GM18868 (cell line): ENCODE measurements around the gene KRCC1.

Source experiments
- ATAC-seq: cut with Tn5 transposase; IDR thresholded peaks from one replicate; pipeline ENCODE4 v1.9.1; 2021; ENCODE audit warnings: mild to moderate bottlenecking, moderate library complexity; ENCODE audit not compliant: unreplicated experiment

Gene KRCC1

DNA sequence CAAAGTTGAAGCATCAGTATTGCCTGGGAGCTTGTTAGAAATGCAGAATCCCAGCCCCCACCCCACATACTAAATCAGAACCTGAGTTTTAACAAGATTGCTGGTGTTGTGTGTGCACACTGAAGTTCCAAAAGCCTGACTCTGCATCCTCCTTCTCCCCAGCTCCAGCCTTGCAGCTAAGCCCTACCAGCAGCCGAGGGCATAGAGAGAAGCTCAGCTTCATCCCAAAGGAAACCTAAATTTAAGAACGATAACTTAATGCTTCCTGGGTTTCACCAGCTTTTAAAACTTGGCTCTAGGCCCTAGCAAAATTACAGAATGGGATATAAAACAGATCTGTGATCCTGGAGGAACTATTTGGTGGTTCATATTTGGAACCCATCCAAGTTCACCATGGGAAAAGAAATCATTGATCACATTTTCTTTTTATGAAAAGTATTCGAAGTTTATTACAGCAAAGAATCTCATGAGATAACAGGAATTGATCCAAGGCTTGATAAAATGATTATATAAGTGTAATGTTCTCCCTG is 23.1 kb upstream of the KRCC1 start:
- ATAC-seq: no peak

DNA sequence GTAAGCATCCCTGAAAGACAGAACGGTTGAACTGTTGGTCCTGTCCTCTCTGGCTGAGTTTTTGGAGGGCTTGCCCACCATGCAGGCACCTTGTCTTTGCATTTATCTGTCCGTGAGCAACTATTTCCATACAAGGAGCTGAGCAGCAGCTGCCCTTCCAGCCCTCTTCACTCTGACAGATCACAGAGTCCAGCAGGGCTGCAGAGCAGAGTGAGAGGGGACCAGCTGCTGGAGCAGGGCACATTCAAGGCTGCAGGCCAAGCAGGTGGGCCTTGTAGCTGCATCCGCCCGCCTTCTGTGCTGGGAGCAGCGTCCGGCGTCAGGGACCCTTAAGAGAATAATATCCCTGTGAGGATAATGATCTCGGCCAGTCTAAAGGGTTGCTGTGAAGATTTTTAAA is 21.5 kb upstream of the KRCC1 start:
- ATAC-seq: no peak

DNA sequence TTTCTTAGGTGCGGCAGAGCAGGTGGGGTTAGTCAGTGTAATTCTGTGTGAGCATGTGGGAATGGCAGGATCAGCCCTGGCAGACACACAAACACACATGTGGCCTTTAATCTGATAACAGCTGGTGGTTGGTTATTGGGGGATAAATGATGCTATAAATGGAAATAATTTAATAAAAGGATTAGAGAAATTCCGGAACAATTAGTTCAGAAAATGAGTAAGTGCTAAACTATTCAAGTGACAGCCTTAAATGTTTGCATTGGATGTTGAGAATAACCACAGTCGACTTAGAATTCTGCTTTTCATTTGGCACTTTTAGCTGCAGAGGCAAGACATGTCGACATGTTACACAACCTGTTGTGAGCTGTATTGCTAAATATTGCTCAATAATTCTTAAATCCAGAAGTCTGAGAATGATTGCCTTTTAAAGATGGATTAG is 19.3 kb upstream of the KRCC1 start:
- ATAC-seq: no peak

DNA sequence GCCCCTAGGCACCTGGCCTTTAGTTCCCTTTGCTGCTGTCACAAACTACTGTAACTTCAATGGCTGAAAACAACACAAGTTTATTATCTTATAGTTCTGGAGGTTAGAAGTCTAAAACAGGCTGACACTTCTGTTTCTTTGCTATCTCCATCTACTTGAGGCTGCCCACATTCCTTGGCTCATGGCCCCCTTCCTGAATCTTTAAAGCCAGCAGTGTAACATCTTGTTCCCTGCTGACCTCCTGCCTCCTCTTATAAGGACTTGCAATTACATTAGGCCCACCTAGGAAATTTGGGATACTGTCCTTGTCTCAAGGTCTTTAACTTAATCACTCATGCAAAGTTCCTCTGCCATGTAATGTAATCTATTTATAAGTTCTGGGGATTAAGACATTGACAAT is 18.6 kb upstream of the KRCC1 start:
- ATAC-seq: no peak

DNA sequence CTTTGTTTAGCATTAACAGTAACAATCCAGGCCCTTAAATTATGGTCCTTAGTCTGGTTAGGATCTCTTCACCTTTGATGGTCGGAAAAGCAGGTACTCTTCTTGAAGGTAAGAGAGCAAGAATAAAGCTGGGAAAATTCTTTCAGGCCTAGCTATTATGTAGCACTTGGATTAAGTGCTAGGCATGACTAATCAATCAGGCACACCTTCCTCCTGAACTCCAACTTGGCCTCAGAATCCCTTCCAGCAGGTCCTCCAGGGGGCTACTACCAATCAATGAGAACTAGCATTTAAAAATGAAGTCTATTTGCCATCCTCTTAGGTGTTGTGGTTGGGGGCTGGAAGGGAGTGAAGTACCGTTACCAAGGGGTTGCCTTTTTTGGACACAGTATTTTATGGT is 15.8 kb upstream of the KRCC1 start:
- ATAC-seq: no peak

DNA sequence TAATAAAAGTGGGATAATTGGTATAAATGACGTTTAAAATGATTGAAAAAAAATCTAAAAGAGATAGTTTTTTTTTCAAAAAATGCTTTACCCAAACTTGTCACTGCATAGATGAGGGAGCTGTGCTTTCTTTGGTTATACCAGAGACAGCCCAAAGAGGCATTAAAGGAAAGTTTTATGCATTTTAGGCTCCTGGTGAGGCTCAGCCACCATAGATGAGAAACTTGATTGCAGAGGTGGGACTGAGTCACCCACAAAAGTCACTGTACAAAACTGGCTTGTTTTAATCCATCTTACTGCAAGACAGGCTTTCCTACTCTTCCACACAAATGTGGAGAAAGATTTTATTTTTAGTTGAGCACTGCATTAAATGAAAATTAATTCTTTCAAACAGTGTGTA is 14.5 kb upstream of the KRCC1 start:
- no peak for ATAC-seq

DNA sequence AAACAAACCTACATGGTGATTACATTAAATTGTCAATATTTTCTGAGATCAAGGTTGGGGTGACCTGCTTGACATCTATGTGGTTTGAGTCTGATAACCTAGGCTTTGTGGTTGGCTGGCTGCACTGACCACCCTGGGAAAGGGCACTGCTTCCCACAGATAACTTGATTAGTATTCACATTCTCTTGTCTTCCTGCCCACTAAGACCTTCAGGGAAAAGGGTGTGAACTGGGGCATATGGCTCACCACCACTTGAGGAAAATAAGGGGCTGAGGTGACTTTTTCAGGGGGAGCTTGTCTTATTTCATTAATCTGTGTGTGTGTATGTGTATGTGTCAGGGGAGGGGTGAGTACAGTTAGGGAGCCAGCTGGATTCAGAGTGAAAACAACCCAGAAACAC is 13.5 kb upstream of the KRCC1 start:
- no peak for ATAC-seq

DNA sequence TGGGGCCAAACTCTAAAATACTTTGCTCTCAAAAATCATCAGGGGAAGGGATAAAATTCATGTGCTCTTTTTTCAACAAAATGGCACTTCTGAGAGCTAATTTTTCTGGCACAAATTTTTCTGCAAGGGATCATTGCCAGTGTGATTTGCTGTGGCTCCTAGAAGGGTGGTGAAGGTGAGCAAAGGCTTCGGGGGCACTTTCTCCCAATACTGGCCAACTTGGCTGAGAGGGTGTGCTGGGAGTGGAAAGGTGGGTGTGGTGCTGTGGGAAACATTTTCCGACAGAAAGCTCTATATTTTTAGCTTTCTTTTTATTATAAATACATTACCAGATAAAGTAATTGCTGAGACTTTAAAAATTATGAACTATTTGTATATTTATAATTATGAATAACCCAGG is 12.5 kb upstream of the KRCC1 start:
- no peak for ATAC-seq

DNA sequence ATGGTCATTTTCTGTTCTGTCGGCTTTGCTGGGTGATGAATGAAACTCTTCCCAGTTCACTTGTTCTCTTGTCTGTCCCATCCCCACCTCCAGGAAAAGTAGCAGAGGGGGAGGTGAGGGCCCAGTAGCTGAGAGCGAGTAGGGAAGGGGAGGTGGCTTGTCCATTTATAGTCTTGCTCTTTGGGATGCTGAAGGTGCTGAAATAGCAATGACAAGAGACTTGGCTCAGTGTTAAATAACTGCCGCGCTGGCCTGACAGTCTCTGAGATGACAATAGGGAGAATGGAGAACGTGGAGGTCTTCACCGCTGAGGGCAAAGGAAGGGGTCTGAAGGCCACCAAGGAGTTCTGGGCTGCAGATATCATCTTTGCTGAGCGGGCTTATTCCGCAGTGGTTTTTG is 12.0 kb upstream of the KRCC1 start, which contains the start of gene SMYD1:
Gene SMYD1 (plus strand): TSS at position 228 of the 400 bp plus-strand sequence. CDS start 40 bp downstream, at position 268.
- ATAC-seq: no peak

DNA sequence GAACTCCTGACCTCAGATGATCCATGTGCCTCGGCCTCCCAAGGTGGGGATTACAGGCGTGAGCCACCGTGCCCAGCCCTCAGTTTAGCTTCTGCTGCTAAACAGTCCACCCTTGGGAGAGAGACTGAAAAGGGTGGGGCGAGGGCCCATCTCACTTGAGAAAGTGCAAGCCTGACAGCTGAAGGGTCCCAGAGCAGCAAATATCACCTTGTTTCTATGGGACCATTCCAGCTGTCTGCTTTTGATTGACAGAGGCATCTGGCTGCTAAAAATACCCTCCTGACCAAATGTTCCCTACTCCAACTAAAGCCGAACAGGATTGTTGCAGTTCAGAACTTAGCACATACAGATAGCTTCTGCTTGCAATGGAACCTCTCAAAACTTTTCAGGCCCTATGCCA is 11.6 kb upstream of the KRCC1 start:
- no peak for ATAC-seq

DNA sequence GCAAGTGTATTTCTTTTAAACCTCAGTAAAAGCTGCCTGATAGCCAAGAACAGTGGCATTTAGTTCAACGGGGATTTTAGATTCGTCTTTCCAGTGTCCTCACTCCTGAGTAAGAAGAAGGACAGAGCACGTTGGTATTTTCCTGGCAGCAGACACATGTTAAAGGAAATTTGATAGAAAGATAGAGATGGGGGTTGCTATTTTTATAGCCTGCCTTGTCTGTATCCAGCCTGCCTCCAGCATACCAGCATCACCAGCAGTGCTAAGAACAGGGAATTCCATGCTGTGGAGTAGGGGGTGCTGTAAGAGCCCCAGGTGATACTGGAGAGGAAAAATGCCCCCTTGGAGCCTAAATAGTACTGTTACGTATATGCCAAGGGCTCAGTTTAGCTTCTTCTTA is 11.0 kb upstream of the KRCC1 start:
- ATAC-seq: no peak

DNA sequence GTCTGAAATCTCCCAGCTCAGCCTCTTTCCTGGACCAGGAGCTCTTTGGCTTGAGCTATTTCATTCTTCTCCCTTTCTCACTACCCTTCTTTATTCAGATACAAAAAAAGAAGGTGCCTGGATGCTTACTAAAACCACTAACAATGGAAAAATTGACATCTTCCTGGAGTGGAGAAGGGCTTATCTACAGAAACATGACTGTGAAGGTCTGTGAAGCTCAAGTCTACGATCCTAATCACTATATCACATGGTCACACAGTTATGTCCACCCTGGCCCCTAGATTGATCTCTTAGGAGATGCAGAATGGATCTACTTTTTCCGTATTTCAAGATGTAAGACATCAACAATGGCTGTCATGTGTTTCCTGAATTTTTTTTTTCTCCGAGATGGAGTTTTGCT is 5.7 kb upstream of the KRCC1 start:
- ATAC-seq: no peak

DNA sequence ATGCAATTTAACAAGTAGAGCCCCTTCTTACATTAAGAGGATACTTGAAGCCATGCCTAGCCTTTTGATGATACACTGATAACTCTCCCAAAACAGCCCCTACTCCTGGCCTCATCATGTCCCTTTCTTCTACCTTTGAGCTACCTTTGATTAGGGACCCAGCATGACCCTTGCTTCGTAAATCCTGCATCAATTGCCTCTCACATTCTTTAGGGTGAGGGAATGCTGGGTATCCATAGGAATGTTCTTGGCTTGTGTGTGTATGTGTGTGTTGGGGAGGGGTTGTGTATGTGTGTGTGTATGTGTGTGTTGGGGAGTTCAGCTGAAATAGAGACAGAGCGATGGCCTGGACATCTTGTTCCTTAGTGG is 5.3 kb upstream of the KRCC1 start:
- no peak for ATAC-seq

DNA sequence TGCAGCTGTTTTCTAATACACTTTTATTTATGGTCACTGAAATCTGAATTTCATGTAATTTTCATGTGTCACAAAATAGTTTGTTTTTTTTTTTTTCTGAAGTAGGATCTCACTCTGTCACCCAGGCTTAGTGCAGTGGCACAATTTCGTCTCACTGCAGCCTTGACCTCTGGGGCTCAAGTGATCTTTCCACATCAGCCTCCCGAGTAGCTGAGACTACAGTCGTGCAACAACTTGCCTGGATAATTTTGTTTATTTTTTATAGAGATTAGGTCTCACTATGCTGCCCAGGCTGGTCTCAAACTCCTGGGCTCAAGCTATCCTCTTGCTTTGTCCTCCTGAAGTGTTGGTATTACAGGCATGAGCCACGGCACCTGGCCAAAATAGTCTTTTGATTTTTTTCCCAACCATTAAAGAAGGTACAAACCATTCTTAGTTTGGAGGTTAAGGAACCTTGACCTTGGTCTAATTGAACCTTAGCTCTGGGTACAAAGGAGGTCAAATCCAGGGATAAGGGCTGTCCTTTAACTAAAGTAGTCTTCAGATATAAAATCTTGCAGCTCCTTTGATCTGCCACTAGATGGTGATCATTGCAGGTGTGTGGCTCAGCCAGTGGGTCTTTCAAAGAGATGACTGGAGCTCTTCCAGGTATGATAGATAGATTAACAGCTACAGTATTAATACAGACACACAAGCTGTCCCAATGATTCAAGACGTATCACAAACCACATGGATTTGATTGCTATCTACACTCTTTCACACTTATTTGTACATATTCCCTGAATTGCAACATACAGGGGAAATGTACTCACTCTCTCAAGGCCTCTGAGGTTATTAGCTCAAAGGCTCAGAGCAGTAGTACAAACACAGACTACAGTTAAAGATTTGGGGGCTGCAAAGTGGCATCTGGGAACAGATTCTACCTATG is 4.7 kb upstream of the KRCC1 start:
- ATAC-seq: peak; percentile 45

DNA sequence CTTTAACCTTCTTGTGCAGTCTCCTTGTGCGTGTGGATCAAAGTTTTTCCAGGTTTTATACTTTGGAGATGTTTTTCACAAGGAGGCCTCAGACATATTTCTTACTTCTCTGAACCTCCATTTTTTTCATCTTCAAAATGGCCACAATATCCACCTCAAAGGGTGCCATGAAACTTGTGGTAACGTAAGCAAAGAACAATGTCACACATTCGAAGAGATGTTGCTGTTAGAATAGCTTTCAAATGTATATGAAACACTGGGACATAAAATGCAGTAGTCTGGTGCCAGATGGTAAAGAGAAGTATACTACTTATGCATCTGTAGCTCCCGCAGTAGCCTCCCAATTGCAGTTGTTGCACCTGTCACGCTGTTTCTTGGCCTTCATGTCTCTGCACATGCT is 2.6 kb upstream of the KRCC1 start:
- ATAC-seq: no peak

DNA sequence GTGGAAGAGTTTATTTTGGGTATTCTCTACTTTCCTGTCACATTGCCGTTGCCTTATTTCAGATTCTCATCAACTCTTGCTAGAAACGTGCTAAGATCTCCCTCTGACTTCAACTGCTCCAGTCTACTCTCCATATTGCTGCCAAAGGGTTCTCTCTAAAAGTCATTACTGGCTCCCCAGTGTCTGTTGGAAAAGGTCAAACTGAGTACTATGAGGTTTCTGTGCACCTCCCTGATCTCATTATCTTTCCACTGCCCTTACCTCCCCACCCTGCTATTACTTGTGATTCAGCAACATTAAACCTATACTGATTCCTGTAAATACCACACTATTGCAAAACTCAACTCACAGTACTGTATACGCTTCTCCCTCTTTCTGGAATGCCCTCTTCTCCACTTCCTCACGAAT is 1.9 kb upstream of the KRCC1 start:
- no peak for ATAC-seq

DNA sequence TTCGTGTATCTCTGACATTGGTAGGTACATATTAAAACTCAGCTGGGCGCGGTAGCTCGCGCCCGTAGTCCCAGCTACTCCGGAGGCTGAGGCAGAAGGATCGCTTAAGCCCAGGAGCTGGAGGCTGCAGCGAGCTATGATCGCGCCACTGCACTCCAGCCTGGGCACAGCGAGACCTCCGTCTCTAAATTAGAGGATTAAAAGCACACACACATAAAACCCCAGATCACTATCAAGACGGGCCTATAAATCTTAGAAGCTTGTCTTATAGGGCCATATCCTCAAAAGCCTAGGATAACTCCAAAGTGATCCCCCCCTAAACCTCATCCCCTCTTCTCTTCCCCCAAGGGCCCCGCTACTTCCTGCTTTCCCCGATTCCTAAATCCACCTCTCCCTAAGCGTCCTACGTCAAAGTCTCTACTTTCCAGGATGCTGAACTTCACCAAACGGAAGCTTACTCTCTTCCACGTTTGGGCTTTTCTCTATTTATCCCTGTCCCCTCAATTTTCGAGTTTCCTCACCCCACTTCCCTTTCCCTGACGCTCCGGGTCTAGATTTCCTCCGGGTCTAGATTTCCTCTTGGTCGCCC is 707 bp downstream of the KRCC1 start:
- ATAC-seq: no peak

DNA sequence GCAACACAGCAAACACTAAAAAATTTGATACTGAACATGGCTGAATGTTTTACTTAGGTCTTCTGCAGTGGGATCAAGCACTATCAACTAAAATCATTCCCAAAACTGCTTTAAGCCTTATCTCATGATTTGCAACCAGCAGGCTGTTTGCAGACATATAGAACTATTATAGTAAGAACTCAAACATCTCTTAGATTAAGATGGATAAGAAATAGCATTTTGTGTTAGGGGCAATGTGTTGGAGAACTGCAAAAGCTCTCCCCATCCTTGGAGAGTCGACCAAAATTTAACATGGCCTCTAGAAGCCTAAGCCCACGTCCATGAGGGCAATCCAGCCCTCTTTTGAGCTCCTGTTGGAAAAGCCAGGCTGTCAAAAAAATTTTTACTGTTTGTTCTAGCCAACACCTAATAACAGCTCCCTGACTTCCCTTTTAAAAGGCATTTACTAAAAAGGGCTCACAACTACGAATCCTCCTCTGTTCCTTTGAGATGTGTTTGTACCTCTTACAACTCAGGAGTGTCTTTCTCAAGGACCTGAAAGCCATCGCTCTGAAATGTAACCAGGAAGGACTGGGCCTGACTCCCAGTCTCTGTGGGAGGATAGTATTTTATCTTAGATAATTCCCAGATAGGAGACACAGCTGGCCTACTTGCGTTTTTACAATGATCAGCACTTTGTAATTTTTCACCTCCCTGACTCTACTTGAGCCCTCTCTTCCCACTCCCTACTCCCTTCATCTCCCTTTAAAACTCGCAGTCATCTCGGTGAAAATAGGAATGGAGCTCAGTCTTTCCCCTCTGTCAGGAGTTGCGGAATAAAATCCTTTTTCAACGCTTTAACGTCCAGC is 1.4 kb downstream of the KRCC1 start:
- no peak for ATAC-seq

DNA sequence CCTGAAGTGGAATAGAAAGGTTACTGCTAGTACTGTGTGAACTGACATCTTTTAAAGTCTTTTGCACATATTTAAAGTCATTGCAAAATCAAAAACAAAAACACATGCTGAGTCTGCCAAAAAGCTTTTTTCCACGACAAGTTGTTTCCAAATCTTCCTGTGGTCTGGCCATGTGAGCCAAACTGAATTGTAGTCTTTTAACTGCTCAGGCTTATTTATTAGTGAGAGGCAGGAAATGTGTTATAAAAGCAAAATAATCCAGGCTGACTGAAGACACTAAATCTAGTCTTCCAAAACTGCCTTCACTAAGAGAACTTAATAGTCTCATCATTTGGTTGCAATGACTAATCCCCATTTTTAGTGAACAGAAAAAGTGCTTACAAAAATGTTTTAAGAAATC is 2.3 kb downstream of the KRCC1 start:
- no peak for ATAC-seq

DNA sequence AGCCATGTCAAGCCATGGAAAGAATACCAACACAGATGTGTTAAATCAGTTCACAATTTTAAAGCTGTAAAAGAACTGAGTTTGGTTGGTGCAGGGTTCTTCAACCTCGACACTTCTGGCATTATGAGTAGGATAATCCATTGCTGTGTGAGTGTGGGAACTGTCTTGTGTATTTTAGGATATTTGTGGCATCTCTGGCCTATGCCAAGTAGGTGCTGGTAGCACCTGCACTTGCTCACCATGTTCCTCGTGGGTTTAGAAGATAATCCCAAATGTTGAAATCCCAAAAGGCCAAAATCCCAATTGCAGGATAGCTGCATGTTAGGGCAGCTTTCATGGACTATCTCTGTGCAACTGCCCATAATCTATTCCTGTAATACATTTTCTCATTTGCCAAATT is 3.8 kb downstream of the KRCC1 start:
- ATAC-seq: no peak

DNA sequence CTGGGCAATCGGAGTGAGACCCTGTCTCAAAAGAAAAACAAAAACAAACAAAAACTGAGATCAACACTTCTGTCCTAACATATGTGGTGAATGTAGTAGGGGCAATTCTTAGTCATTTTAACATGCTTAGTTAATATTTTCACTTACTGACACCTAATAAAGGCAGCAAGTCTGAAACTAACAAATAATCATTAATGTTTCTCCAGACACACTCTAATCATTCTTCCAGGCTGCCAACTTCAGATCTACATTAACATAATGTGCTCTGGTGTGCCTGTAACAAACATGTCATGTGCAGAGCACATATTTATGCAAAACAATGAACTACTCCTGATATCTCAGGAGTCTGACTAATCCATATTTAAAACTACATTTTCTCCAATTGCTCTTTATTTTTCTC is 6.0 kb downstream of the KRCC1 start:
- ATAC-seq: no peak
